AG09319 (cell line): ENCODE measurements around the gene NNT.
"Not testable (repeated sequence)": the region's sequence is repeated elsewhere in the genome, so short reads cannot be mapped to it uniquely, and the experiment has no call there.

ENCODE experiments used
- DNase-seq: peaks from one replicate; pipeline ENCODE4 v3.0.0-alpha.2; 2010; ENCODE audit warnings: low read depth; ENCODE audit errors: extremely low read depth
- CTCF ChIP-seq: IDR thresholded peaks from 2 replicates; pipeline ENCODE4 v1.5.1; 2011; ENCODE audit warnings: low read depth, mild to moderate bottlenecking, inconsistent platforms, low read length, moderate library complexity

Gene NNT

GRCh38 chr5:43602461-43603343, at the start of gene NNT:
Gene NNT, plus strand, starts transcription at chr5:43603180. Its CDS starts 6,016 bp downstream, at chr5:43609196.
- no peak for TF ChIP-seq CTCF
- no peak for DNase-seq

- TF ChIP-seq CTCF = no peak
- no peak for DNase-seq
Measured at GRCh38 chr5:43553381-43553780, 49.6 kb upstream of the NNT start.

GRCh38 chr5:43554497-43554896, 48.5 kb upstream of the NNT start:
- no peak for TF ChIP-seq CTCF
- no peak for DNase-seq

GRCh38 chr5:43555895-43556606, 46.9 kb upstream of the NNT start:
- TF ChIP-seq CTCF = no peak; the same call in 1 of the 2 replicates
- DNase-seq = no peak

- not testable (repeated sequence) for DNase-seq
Measured at GRCh38 chr5:43556607-43556856, 46.4 kb upstream of the NNT start.

GRCh38 chr5:43556857-43557542, 46.0 kb upstream of the NNT start, which contains the start of gene PAIP1:
Gene PAIP1, minus strand, starts transcription at chr5:43557077. Its CDS starts 231 bp downstream, at chr5:43556846.
- peak; percentile 19 for TF ChIP-seq CTCF
- DNase-seq = peak; percentile 73

GRCh38 chr5:43560128-43560527, 42.9 kb upstream of the NNT start:
- DNase-seq = no peak

More at GRCh38 chr5:43560128-43560527, 42.9 kb upstream of the NNT start:
- TF ChIP-seq CTCF = no peak
